ENCODE measurements around the gene NUP188. TPM values are rescaled to one million over a fixed set of nuclear protein-coding genes. Genes with fewer than 3 reads are reported as not detected.

NUP188 gene
- total RNA-seq, 1 donor from 2014 or later, result 52.1 TPM

DNA sequence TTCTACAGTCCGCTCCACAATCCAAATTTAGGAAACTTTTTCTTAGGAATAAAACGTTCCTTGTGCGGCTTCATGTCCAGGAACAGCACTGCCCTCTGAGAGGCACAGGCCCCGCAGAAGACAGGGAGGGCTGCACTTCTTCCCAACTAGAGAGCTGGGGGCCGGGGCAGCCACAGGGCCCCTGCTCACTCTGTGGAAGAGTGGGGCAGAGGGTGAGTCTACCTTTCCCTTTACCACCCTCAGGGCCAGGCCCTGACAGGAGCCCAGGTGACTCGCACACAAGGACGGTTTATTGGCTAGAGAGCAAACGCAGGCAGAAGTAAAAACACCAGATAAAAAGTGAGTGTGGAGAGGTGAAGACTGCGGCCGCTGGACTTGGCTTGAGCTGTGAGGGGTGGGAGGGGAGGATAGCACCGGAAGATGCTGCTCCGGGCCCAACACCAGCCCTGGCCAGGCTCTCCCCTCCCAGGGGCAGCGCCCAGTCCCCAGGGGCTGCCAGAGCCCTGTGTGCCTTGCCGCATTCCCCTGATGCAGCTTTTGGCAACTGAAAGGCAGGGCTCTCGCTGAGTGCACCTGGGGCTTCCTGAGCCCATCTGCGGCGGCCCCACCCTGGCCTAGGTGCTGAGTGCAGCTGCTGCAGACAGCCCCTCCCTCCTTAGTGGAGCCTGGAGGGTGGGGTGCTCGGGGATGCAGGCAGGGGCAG, 60.4 kb downstream of the NUP188 start:
- no peak for DNase-seq (ENCODE audit: low spot score)

DNA sequence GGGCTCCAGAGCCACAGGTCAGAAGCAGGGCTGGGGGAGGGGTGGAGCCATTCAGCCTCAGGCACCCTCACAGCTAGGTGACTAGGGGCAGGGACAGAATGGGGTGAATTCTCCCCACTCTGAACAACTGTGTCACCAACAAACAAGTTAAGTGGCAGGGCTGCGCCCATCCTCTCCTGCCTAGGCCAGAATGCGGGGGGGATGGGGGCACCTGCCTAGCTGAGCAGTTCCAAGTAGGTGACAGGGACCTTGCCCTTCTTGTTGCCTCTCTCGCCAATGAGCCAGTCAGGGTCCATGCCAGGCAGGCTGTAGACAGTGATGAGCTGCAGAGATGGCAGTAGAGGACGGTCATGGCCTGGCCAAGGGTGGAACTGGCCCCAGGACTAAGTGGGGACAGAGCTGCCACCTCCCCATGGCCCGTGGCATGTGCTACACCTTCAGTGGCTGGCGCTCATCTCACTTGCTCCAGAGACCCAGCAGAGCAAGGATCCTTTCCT, 61.0 kb downstream of the NUP188 start:
- DNase-seq (ENCODE audit: low spot score), result no peak

DNA sequence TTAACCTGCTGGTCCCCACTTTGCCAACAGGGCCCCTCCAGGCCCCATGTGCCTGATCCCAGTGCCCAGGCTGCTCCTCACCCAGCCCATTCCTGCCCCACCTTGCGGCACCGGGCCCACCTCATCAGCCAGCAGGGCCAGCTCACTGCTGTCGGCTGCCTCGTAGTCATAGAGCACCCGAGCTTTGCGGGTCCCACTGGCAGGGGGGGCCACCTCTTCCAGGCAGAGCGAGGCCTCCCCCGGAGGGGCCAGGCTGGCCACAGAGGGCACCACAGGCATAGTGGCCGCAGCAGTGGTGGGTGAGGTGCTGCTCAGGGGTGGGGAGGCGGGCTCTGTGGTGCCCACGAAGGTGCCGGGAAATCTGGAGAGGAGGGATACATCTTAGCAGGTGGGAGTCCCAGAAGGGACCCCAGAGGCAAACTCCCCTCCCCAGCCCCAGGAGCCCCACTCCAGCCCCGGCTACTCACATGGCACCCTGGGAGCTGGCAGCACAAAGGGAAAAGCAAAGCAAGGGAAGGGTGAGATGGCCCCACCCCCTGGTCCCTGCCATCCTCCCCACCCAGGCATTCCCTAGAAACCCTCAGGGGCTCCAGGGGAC, 61.6 kb downstream of the NUP188 start:
- no peak for DNase-seq (ENCODE audit: low spot score)

DNA sequence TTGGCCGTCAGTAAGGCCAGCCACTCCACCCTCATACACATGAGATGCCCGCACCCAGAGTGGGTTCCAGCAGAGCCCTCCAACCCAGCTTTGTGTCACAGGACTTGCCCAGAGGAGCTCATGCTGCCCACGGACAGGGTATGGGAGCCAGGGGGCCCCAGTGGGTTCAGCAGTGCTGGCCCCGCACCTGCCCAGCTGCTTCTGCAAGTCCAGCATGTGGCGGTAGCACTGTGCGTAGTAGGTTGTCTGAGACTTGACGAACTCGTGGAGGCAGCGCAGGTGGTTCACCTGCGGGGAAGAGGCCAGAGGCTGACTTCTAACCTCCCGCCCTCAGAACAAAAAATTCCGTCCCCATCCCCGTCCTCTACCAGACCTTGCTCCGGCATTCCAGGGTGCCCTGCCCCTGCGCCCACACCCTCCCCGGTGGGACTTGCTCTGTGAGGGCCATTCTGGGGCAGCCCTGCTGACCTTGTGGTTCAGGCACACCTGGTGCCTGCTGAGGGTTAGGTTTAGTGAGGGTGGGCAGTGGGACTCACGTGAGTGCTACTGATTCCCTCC, 62.2 kb downstream of the NUP188 start:
- no peak for DNase-seq (ENCODE audit: low spot score)

DNA sequence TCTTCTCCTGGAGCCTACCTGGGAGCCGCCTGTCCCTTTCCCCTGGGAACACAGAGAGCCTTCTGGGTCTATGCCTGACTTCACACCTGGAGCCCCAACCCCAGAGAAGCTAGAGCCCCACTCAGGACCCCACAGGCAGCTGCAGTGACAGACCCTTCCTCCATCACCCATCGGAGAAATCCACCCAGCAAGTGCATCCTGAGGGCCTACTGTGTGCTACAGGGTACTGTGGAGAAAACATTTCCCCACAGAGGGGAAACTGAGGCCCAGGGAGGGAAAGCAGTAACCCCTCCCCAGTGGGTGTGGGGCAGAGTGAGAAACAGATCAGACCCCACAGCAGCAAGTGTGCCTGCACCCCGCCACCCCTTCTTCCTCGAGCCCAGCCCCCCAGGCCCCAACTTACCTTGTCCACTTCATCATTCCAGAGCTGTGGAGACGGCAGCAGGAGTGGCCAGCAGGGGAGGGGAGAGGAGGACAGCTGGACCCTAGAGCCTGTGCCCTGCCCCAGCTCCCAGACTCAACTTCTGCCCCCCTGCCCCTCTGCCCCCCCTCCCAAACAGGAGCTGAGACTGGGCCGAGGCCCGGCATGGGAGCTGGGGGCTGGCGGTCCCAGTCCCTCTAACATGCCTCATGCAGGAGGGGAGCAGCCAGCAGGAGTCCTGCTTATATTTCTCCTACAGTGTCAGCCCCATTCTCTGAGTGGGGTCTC, 62.9 kb downstream of the NUP188 start:
- DNase-seq (ENCODE audit: low spot score), result no peak

DNA sequence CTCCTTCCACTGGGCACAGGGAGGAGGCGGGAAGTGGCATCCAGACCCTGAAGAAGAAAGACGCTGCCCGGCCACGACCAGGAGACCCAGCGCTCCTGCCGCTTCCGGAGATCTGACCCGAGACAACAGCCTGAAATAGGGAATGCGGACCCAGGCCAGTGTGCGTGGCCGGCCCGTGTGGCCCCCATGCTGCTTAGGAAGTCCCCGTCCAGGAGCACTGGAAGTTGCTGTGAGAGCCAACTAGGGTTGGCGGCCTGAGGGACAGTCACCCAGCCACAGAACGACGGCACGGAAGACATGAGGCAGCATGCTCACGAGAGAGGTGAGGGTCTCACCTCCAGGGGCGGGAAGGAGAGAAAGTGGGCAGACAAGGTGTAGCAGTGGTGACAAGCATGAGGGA, 63.7 kb downstream of the NUP188 start:
- DNase-seq (ENCODE audit: low spot score), result no peak

DNA sequence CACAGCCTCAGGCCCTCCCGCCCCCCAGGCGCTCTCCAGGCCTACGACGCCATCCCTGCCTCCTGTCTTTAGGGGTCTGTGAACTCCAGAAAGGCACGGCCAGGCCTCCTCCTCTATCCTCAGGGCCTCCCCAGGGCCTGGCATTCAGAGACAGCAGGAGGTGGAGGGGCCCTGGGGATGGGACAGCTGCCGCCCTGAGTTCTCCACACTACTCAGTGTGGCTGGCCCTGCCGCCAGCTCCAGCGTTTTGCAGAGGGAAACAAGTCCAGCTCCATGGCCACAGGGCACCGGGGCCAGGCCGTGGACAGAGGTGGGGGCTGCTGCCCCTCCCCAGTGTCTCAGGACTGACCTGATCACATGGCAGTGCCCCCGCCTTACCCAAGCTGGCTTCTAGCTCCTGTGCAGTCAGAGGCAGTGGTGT, 64.3 kb downstream of the NUP188 start:
- DNase-seq (ENCODE audit: low spot score), result no peak

DNA sequence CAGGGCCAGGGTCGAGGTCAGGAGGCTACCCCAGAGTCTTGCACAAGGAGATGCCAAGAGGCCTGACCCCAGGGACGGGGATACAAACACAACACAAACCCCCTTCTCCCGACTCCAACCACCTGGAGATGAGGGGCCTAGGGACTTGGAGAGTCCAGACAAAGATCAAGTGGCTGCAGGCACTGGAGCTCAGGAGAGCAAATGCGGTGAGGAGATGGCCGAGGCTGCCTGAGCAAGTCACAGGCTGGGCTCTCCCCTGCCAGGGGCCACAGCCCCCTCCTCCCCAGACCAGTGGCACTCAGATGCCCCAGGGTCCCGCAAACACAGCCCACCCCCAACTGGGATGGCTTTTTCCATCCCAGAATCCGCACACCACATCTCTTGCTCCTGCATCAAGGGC, 64.8 kb downstream of the NUP188 start:
- no peak for DNase-seq (ENCODE audit: low spot score)

DNA sequence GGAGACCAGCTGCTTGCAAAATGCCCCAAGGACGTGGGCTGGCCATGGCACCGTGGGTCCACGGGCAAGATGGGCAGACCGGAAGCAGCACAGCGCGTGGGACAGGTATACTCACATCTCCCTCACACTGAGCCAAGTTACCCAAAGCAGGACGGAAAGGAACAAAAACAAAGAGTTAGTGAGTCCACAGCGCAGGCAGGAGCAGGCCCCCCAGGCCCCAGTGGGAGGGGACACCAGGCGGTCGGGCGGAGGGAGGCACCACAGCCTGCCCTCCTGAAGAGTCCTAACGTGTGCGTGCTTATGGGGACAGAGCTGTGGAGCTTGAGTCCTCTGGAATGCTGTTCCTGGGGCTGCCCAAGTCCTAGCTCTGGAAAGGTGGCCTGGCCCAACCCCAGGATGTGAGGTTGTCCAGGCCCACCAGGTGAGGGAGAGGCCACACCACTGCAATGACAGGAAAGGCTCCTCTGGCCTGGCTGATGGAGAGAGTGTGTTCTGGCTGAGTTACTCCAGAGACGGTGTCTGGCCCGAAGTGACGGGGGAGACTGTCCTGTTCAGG, 65.5 kb downstream of the NUP188 start:
- DNase-seq (ENCODE audit: low spot score), result no peak

DNA sequence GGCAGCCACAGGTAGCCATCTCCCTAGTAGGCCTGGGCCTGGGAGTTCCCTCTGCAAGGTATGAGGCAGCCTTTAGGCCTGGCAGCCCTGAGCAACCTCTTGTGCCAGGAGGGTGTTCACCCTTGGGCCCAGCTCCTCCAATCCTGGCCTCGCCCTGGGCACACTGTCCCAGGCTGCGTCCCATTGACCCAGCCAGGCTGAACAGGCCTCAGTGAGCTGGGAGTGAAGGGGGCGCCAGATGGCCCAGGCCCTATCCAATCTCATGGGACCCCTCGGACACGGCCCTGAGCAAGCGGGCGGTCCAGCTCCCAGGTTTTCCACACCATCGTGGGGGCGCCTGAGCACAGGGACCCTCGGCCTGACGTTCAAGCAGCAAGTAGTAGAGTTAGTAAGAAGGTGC, 66.2 kb downstream of the NUP188 start:
- no peak for DNase-seq (ENCODE audit: low spot score)

DNA sequence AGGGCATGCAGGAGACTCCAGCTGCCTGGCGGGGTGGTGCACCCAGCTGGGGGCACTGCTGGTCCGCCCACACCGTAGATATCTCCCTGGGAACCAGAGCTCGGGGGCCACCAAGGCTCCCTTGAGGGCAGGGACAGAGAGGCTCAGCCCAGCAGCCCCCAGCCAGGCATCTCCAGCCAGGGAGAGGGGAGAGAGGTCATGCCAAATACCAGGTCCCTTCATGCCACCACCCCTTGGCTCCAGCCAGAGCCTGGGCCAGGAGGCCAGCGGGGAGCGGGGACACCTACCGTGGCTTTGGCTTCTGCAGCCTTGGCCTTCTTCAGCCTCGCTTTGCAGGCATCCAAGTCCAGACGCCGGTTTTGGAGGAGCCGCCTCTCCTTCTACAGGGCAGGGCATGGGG, 66.6 kb downstream of the NUP188 start:
- DNase-seq (ENCODE audit: low spot score), result no peak

DNA sequence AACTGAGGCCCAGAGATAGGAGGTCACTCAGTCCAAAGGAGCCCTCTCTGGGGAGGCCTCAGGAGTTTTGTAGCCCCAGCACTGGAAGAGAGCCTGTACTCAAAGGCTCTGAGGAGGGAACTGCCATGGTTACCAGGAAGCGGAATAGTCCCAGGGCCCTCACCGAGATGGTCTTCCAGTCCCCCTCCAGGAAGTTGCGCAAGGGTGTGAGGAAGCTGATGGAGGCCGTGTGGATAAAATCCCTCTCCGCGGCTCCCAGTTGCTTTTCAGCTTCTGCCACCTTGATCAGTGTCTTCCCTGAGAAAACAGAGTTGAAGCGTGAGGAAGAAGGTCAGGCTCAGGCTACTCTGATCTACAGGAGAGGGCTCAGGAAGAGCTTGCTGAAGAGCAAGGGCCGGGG, 67.1 kb downstream of the NUP188 start:
- no peak for DNase-seq (ENCODE audit: low spot score)

DNA sequence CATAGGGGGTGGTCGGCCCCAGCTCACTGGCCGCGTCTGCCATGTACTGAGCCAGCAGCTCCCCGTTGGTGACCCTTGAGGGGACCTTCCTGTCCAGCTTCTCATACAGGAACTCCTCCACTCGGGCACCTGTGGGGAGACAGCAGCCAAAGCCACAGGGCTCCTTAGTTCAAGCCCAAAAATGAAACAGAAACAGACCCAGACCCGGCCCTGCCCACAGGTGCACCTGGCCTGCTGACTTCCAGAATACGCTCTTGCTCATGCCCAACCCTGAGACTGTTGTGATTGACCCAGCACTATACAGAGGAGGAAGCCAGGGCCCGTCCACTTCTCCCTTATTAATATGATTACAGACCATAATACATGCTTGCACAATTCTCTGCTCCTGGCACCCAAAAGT, 73.6 kb downstream of the NUP188 start:
- no peak for DNase-seq (ENCODE audit: low spot score)

DNA sequence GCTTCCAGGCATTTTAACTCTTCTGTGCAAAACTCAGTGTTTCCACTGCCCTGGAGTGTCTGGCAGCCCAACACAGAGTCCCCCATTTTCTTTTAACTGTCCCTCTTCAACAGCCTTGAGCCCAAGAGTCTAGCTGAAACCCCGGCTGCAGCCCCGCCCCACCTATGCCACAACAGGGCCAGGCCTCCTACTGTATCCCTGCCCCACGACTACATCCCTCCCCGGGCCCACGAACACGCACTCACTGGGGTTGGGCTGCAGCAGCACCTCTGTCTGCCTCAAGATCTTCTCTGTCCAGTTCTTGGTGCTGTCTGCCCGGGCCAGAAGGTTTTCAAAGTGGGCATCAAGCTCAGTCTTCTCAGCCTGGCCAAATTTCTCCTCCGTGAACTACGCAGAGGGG, 74.5 kb downstream of the NUP188 start:
- no peak for DNase-seq (ENCODE audit: low spot score)

DNA sequence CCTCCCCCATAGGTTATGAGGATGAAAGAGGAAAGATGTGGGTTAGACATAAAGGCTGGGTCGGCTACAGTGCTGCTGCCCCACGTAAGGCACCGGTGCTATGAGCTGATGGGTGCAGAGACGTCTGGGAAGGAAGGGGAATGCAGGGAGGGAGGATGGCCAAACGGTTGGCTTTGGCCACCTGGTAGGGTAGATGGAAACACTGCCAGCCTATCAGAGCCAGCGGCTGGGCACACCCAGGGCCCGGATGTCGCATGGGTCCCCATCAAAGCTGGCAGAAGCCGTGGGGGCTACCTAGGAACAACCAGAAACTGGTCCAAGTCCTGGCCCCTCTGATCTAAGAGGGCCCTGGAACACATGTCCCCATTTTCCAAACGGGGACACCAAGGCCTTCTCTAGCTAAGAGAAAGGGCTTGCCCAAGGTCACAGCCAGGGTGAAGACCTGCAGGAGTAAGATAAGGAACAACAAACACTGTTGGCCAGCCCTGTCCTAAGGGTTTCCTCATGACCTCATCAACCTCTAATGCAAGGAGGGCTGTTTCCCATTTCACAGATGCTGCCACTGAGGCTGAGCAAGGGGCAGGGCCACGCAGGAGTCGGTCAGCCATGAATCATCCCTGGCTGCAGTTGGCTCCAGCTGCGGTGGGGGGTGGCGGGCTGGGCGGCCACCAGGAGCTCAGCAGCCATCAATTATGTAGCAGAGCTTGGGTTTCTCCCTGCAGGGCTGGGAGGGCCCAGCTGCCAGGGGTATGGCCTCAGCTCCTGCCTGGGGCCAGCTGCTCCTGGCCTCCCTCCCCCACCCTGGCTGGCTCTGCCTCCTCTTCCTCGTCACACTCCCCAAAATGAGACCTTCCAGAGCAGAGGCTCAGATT, 75.8 kb downstream of the NUP188 start:
- DNase-seq (ENCODE audit: low spot score), result no peak

DNA sequence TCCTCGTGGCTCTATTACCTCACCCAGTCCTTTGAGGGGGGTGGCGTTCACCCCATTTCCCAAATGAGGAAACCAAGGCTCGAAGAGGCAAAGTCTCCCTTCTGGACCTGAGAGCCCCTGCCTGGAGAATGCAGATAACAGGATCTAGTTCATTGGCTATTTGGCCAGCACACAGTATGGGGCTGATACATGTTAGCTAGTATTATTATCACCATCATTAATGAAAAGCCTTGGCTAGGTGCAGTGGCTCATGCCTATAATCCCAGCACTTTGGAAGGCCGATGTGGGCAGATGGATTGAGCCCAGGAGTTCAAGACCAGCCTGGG, 76.4 kb downstream of the NUP188 start:
- no peak for DNase-seq (ENCODE audit: low spot score)

DNA sequence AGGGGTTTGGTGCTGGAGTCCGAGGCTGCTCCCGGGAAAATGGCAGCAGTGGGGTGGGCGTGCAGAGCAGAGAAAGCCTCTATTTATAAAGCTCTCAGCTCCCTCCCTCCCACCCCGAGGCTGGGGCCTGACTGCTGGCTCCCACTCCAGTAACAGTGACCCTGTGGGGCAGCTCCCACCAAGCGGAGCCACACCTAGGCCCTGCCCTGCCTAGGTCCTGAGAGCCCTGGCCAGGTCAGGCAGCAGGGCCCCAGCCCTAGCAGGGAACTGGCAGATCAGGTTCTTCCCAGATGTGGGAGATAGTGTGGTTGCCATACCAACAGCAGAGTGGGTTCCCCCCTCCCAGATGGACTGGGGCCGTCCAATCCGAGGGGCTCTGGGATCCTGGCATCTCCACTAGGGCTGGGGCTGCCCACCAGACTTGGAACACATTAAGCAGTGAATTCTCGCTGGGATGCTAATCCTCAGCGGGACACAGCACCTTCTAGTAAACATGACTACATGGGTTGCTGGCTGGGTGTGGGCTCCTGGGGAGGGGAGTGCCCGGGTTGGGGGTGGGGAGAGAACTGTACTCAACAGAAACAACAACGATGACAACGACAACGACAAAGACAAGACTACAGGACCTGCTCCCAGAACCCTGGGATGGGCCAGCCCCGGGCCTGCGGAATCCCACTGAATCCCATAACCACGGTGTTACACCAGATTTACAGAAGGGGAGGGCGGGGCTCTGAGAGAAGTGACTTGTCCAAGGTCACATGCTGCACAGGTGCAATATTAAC, 79.1 kb downstream of the NUP188 start:
- DNase-seq (ENCODE audit: low spot score), result peak; percentile 83

DNA sequence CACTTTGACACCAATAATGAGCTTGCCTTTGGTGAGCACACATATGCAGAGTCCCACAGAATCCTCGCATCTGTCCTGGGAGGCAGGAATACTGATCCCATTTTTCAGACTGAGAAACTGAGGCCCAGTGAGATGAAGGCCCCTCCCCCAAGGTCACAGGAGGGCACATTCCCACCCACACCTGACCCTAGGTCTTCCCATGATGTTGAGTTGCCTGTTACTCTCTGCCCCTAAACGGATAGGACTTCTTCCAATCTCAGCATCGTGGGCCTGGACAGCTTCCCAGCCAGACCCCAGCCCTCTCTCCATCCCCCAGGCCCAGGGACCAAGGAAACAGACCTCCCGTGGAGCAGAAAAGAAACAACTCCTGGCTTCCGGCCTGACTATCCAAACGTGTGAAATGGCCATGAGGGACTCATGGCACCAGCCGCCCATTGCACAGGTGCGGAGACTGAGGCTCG, 79.8 kb downstream of the NUP188 start:
- no peak for DNase-seq (ENCODE audit: low spot score)

DNA sequence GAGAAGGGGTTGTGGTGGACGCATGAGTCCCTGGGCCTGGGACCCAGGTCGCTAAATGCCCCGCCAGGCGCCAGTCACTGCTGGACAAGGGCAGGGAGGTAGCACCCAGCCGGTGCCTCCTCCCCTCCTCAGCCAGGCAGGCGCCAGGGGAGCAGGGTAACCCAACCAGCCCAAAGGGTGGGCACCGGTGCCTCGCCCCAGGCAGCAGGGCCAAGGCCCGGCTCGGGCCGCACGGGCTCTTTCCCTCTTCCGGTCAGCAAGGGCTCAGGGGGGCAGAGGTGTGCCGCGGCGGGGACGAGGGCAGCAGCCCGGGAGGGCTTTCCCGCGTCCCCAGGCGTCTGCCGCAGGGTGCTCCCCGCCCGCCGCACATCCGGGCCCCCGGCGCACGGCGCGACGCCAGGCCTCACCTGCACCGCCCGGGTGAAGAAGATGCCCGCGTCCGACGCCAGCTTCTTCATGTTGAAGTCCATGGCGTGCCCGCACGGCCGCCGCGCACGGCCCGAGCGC, 80.2 kb downstream of the NUP188 start:
- no peak for DNase-seq (ENCODE audit: low spot score)

DNA sequence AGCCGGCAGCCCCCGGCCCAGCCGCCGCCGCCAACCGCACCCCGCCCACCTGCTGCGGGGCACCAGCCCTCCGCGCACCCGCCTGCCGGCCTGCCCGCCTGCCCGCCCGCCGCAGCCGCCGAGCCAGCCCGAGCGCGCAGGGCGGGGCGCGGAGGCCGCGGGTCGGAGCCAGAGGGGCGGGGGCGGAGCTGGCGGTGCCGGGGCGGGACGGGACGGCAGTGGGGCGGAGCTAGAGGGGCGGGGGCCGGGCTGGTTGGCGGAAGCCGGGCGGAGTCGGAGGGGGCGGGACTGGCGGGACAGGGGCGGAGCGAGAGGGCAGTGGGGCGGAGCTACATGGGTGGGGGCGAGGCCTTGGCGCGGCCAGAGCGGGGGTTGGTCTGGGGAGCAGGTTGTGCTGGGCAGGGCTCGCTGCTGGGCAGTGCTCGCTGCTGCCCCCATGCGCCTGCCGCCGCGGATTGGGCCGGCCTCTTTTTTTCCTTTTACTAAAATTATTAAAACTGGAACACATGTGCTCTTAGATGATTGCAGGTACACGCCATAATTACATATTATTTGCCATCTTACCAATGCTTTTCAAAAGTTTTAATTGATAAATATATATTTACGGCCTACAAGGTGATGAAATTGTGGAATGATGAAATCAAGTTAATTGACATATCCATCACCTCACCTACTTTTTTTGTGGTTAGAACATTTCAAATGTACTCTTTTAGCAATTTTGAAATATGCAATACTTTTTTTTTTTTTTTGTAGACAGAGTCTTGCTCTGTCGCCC, 80.9 kb downstream of the NUP188 start, which contains the start of gene SH3GLB2:
Gene SH3GLB2 (minus strand): TSS at position 140 of the 775 bp plus-strand sequence. CDS start 177 bp downstream, outside the sequence.
- peak; percentile 98 for DNase-seq (ENCODE audit: low spot score)

Data from ureter (tissue), 1 donor.